KG1 (cell line): ENCODE data around the gene LPAR6.

ENCODE experiments used
- DNase-seq: peaks from one replicate; lab custom pipeline; 2025; lab: John Stamatoyannopoulos, UW

Gene LPAR6

DNA sequence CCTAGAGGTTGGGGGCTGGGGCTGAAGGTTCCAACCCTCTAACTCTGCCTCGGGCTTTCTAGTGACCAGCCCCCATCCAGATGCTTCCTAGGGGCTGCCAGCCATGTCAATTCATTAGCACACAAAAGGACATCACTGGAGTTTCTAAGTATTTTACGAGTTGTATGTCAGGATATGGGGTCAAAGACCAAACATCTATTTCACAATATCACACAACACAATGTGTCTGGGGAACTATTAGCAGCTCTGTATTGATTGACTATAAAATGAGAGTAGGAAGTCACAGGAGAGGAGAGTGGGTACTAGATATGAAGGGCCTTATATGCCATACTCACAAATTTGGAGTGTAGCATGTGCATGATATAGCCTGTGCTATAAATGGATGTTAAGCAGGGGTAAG, 42.1 kb downstream of the LPAR6 start:
- no peak for DNase-seq

DNA sequence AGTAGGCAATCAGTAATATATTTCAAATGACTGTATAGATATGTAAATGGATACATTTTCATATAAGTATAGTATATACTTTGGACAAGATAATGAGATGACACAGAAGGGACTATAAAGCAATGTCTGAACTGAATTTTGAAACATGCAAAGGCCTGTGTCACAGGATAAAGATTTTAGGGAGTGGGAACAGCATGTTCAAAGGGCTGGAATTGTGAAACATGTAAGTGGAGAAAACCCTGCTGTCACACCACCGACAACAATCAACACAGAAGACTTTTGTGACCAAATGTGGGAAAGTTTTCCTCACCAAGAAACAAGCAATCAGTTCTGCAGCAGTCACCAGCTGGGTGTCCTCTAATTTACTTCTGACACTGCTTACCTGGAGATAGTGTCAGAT, 42.9 kb downstream of the LPAR6 start:
- DNase-seq, result no peak
